IMR-90 (cell line): ENCODE data around the gene HLA-DRB1. TPM values are rescaled to one million over a fixed set of nuclear protein-coding genes. Genes with fewer than 3 reads are reported as not detected.

Source experiments
- ATAC-seq: fragments of 200-7000 bp; cut with Tn5 transposase; 2 replicates; pipeline ENCODE4 v1.9.1; 2020; ENCODE audit warnings: low read depth, mild to moderate bottlenecking, moderate library complexity
- BruUV-seq: library from RNA; stranded (reverse); fragments of 400-500 nt; replicated peaks from 2 replicates; lab custom pipeline; 2021; lab: Mats Ljungman, UMichigan
- CTCF ChIA-PET: fragments of 300-600 bp; formaldehyde crosslinking; extraction: SDS; loops from one replicate; lab custom pipeline; 2021; ENCODE audit warnings: antibody characterized with exemption; lab: Yijun Ruan, JAX
- POLR2A ChIA-PET: fragments of 300-600 bp; sonication (Branson Sonifier 250); formaldehyde crosslinking; loops from one replicate; lab custom pipeline; 2022; ENCODE audit warnings: antibody characterized with exemption; ENCODE audit not compliant: unreplicated experiment; lab: Charles Lee
- DNase-seq: peaks from one replicate; pipeline ENCODE4 v3.0.0; 2013
- H2AFZ ChIP-seq: replicated peaks from 2 replicates; pipeline ENCODE3; 2013; ENCODE audit warnings: low read length, mild to moderate bottlenecking; ENCODE audit not compliant: poor library complexity
- H2AK5ac ChIP-seq: 2 replicates; pipeline ENCODE4 v1.6.1; 2013; ENCODE audit warnings: low read depth, low read length, inconsistent platforms
- H2AK9ac ChIP-seq: replicated peaks from 2 replicates; pipeline ENCODE3; 2013; ENCODE audit warnings: mild to moderate bottlenecking, low read depth, low read length, moderate library complexity; ENCODE audit not compliant: poor library complexity
- H2BK120ac ChIP-seq: 2 replicates; pipeline ENCODE4 v1.6.1; 2013; ENCODE audit warnings: low read depth, low read length, inconsistent platforms
- H2BK15ac ChIP-seq: 3 replicates; pipeline ENCODE4 v1.6.1; 2013; ENCODE audit warnings: low read depth, low read length, inconsistent platforms
- H2BK20ac ChIP-seq: 2 replicates; pipeline ENCODE4 v1.6.1; 2013; ENCODE audit warnings: low read depth, mild to moderate bottlenecking, inconsistent platforms, low read length, moderate library complexity
- H2BK5ac ChIP-seq: 2 replicates; pipeline ENCODE4 v1.6.1; 2013; ENCODE audit warnings: mild to moderate bottlenecking, low read depth, low read length, inconsistent platforms; ENCODE audit not compliant: poor library complexity, severe bottlenecking
- H3K14ac ChIP-seq: replicated peaks from 2 replicates; pipeline ENCODE4 v1.6.1; 2013; ENCODE audit warnings: low read depth, low read length, inconsistent platforms
- H3K18ac ChIP-seq: 2 replicates; pipeline ENCODE4 v1.6.1; 2013; ENCODE audit warnings: low read depth, low read length, control low read depth
- H3K23ac ChIP-seq: 2 replicates; pipeline ENCODE4 v1.6.1; 2013; ENCODE audit warnings: low read depth, low read length, inconsistent platforms
- H3K27ac ChIP-seq: 2 replicates; pipeline ENCODE4 v1.5.1; 2013; ENCODE audit warnings: mild to moderate bottlenecking, control low read depth, low read length; ENCODE audit not compliant: insufficient read depth
- H3K27me3 ChIP-seq: 2 replicates; pipeline ENCODE4 v1.6.1; 2013; ENCODE audit warnings: low read length; ENCODE audit not compliant: control insufficient read depth, insufficient read depth
- H3K36me3 ChIP-seq: 2 replicates; pipeline ENCODE4 v1.6.1; 2013; ENCODE audit warnings: low read length, mixed read lengths; ENCODE audit not compliant: control insufficient read depth, insufficient read depth
- H3K4ac ChIP-seq: 2 replicates; pipeline ENCODE4 v1.6.1; 2013; ENCODE audit warnings: low read depth, low read length, inconsistent platforms
- H3K4me1 ChIP-seq: 2 replicates; pipeline ENCODE4 v1.6.1; 2013; ENCODE audit warnings: low read length, mixed read lengths; ENCODE audit not compliant: control insufficient read depth, insufficient read depth
- H3K4me2 ChIP-seq: 2 replicates; pipeline ENCODE4 v1.6.1; 2013; ENCODE audit warnings: low read depth, mild to moderate bottlenecking, control low read depth, low read length, moderate library complexity
- H3K4me3 ChIP-seq: 2 replicates; pipeline ENCODE4 v1.5.1; 2013; ENCODE audit warnings: low read depth, mild to moderate bottlenecking, control low read depth, low read length, moderate library complexity; ENCODE audit not compliant: insufficient read depth
- H3K56ac ChIP-seq: 2 replicates; pipeline ENCODE4 v1.6.1; 2013; ENCODE audit warnings: low read length, inconsistent platforms; ENCODE audit not compliant: insufficient read depth; ENCODE audit errors: extremely low read depth
- H3K79me1 ChIP-seq, 2 experiments: 2 replicates each; pipeline ENCODE4 v1.6.1; 2013; ENCODE audit warnings: low read length in 2 of 2, inconsistent platforms in 1 of 2, low read depth in 1 of 2
- H3K9ac ChIP-seq: 2 replicates; pipeline ENCODE4 v1.6.1; 2013; ENCODE audit warnings: low read depth, low read length, control low read depth
- H3K9me1 ChIP-seq: 2 replicates; pipeline ENCODE4 v1.6.1; 2013; ENCODE audit warnings: low read length, inconsistent platforms; ENCODE audit not compliant: insufficient read depth
- H3K9me3 ChIP-seq: 2 replicates; pipeline ENCODE4 v1.6.1; 2013; ENCODE audit warnings: low read length; ENCODE audit not compliant: control insufficient read depth, insufficient read depth
- H4K20me1 ChIP-seq: 2 replicates; pipeline ENCODE4 v1.6.1; 2013; ENCODE audit warnings: low read length, inconsistent platforms; ENCODE audit not compliant: insufficient read depth
- H4K5ac ChIP-seq: 2 replicates; pipeline ENCODE4 v1.6.1; 2013; ENCODE audit warnings: mild to moderate bottlenecking, low read depth, low read length, control low read depth
- H4K8ac ChIP-seq, 2 experiments: 2 replicates each; pipeline ENCODE4 v1.6.1; 2013; ENCODE audit warnings: low read depth in 2 of 2, low read length in 2 of 2, control low read depth in 1 of 2, inconsistent platforms in 1 of 2
- H4K91ac ChIP-seq: 2 replicates; pipeline ENCODE4 v1.6.1; 2013; ENCODE audit warnings: low read depth, low read length, inconsistent platforms; ENCODE audit not compliant: insufficient read depth
- CEBPB ChIP-seq: IDR thresholded peaks from 2 replicates; pipeline ENCODE4 v1.6.1; 2012; ENCODE audit warnings: low read depth, low read length, improper control_type of control experiment
- CHD1 ChIP-seq: IDR thresholded peaks from 2 replicates; pipeline ENCODE4 v1.6.1; 2012; ENCODE audit warnings: low read depth, low read length, improper control_type of control experiment
- CTCF ChIP-seq: conservative IDR thresholded peaks from 2 replicates; pipeline ENCODE4 v1.5.1; 2012; ENCODE audit warnings: mild to moderate bottlenecking, low read depth, low read length, improper control_type of control experiment
- MAFK ChIP-seq: IDR thresholded peaks from 2 replicates; pipeline ENCODE4 v1.6.1; 2012; ENCODE audit warnings: low read depth, low read length, improper control_type of control experiment
- MAZ ChIP-seq: IDR thresholded peaks from 2 replicates; pipeline ENCODE4 v1.6.1; 2012; ENCODE audit warnings: low read depth, mild to moderate bottlenecking, low read length, improper control_type of control experiment, moderate library complexity, borderline replicate concordance
- NFE2L2 ChIP-seq: fragments of 150-350 bp; IDR thresholded peaks from 2 replicates; pipeline ENCODE4 v1.6.1; 2016; ENCODE audit warnings: low read depth, mild to moderate bottlenecking, low read length
- POLR2A ChIP-seq: IDR thresholded peaks from 2 replicates; pipeline ENCODE4 v1.6.1; 2012; ENCODE audit warnings: mild to moderate bottlenecking, low read depth, low read length
- RAD21 ChIP-seq: IDR thresholded peaks from 2 replicates; pipeline ENCODE4 v1.6.1; 2012; ENCODE audit warnings: low read length, improper control_type of control experiment
- RCOR1 ChIP-seq: IDR thresholded peaks from 2 replicates; pipeline ENCODE4 v1.6.1; 2012; ENCODE audit warnings: mild to moderate bottlenecking, low read length, improper control_type of control experiment; ENCODE audit not compliant: insufficient replicate concordance
- SMC3 ChIP-seq: fragments of 150-350 bp; IDR thresholded peaks from 2 replicates; pipeline ENCODE4 v1.6.1; 2016; ENCODE audit warnings: low read depth, mild to moderate bottlenecking, antibody characterized with exemption, low read length, moderate library complexity
- USF2 ChIP-seq: fragments of 150-350 bp; IDR thresholded peaks from 2 replicates; pipeline ENCODE4 v1.6.1; 2017; ENCODE audit warnings: mild to moderate bottlenecking, antibody characterized with exemption, low read length, low read depth
- WGBS, 2 experiments: methylation state at CpG; one replicate each; pipeline versions ENCODE4 v1.1.5 to v1.1.7; 2013; ENCODE audit warnings: missing lambda C conversion rate in 2 of 2; ENCODE audit not compliant: insufficient read length in 1 of 2; ENCODE audit errors: extremely low coverage in 2 of 2; 5-methylcytosine and 5-hydroxymethylcytosine counted together
- dilution Hi-C: fragments of 300-500 bp; cut with HindIII; formaldehyde crosslinking; loops from one replicate; pipeline ENCODE4 v1.14.3; 2018; ENCODE audit warnings: low sequenced_read_pairs; ENCODE audit not compliant: unreplicated experiment
- in situ Hi-C: fragments of 300-500 bp; cut with MboI; formaldehyde crosslinking; loops from 3 replicates; pipeline ENCODE4 v1.14.3; 2019; ENCODE audit warnings: low sequenced_read_pairs, inconsistent platforms, mixed read lengths
- intact Hi-C: fragments of 100-400 bp; cut with micrococcal nuclease; formaldehyde crosslinking; loops from 2 replicates; pipeline ENCODE4 v1.10.0; 2022
- polyA plus RNA-seq, 3 experiments: library from polyadenylated mRNA; depleted of rRNA; stranded (reverse); fragments of >200 nt; gene quantifications; 2 replicates each; pipeline ENCODE4 v1.2.3, GENCODE V29; 2012; ENCODE audit warnings: low replicate concordance in 1 of 3
- total RNA-seq: library from RNA; depleted of rRNA; stranded (reverse); fragments of >200 nt; gene quantifications from 2 replicates; pipeline ENCODE4 v1.2.3, GENCODE V29; 2012

Gene HLA-DRB1
- total and polyA plus RNA-seq, 2 of the 4 experiments (the other 2 are of a cell fraction), result not detected

GRCh38 chr6:32553037-32553742 lies 36.5 kb downstream of the HLA-DRB1 start:
- ATAC-seq, result no peak
- H3K79me1 ChIP-seq, result no peaks in the 10 kb centered on the region
- no peak overlapping the region for H4K5ac ChIP-seq
- H2AK9ac ChIP-seq, result no peak overlapping the region
- dilution Hi-C loops (no loop called here), in situ Hi-C loops (no loop called here), intact Hi-C loops (no loop called here)
- H4K8ac ChIP-seq, result no peak overlapping the region
- H3K14ac ChIP-seq, result no peak overlapping the region
- BruUV-seq, result no TSS peak
- WGBS, 2 experiments, result no CpG with 5 or more reads among the region's 5 CpGs
- H3K9me3 ChIP-seq, result no peaks in the 10 kb centered on the region
- no peaks in the 10 kb centered on the region for H3K9me1 ChIP-seq
- no peak for TF ChIP-seq MAZ
- no peak for TF ChIP-seq CHD1
- TF ChIP-seq USF2, result no peak
- no peak for TF ChIP-seq NFE2L2
- TF ChIP-seq RAD21, result no peak
- TF ChIP-seq RCOR1, result no peak
- no peak for TF ChIP-seq POLR2A
- no peak for TF ChIP-seq SMC3
- TF ChIP-seq MAFK, result no peak
- TF ChIP-seq CTCF, result no peak
- TF ChIP-seq CEBPB, result no peak
- H4K20me1 ChIP-seq, result no peaks in the 10 kb centered on the region
- no peak overlapping the region for H2AK5ac ChIP-seq
- no peak overlapping the region for H2AFZ ChIP-seq
- POLR2A ChIA-PET, result no interaction called here
- H3K56ac ChIP-seq, result no peak overlapping the region
- no peak overlapping the region for H3K23ac ChIP-seq
- no peak overlapping the region for H3K18ac ChIP-seq
- no peak overlapping the region for H2BK5ac ChIP-seq
- CTCF ChIA-PET, result no interaction called here
- no peaks in the 10 kb centered on the region for H3K36me3 ChIP-seq
- no peak overlapping the region for H2BK20ac ChIP-seq
- H3K4me3 ChIP-seq, result no peak overlapping the region
- no peaks in the 10 kb centered on the region for H3K27me3 ChIP-seq
- H3K27ac ChIP-seq, result no peak overlapping the region
- no peaks in the 10 kb centered on the region for H3K4me1 ChIP-seq
- H3K4me2 ChIP-seq, result no peak overlapping the region
- H3K9ac ChIP-seq, result no peak overlapping the region
- H4K91ac ChIP-seq, result no peak overlapping the region
- no peak overlapping the region for H3K4ac ChIP-seq
- no peak overlapping the region for H2BK120ac ChIP-seq
- no peak for DNase-seq
- H2BK15ac ChIP-seq, result no peak overlapping the region
